Mesenchymal stem cell (in vitro differentiated cells and primary cell): Measurements from ENCODE around the gene ZNF503.

Experiments
- DNase-seq: peaks from one replicate; pipeline ENCODE4 v3.0.0-alpha.2; 2013
- H2AFZ ChIP-seq: one replicate; pipeline ENCODE4 v1.6.1; 2013; ENCODE audit warnings: low read depth, mild to moderate bottlenecking, control low read depth, inconsistent platforms, low read length, moderate library complexity
- H2AK5ac ChIP-seq: 2 replicates; pipeline ENCODE4 v1.6.1; 2013; ENCODE audit warnings: low read length, moderate library complexity, mild to moderate bottlenecking, inconsistent platforms; ENCODE audit not compliant: severe bottlenecking
- H2BK120ac ChIP-seq: one replicate; pipeline ENCODE4 v1.6.1; 2013; ENCODE audit warnings: low read depth, mild to moderate bottlenecking, inconsistent platforms, low read length, moderate library complexity
- H2BK12ac ChIP-seq, 2 experiments: one replicate each; pipeline ENCODE4 v1.6.1; 2013; ENCODE audit warnings: inconsistent platforms in 2 of 2, low read length in 2 of 2, mild to moderate bottlenecking in 2 of 2, moderate library complexity in 2 of 2, control low read depth in 1 of 2
- H2BK15ac ChIP-seq: one replicate; pipeline ENCODE4 v1.6.1; 2013; ENCODE audit warnings: mild to moderate bottlenecking, low read depth, inconsistent platforms; ENCODE audit not compliant: poor library complexity, severe bottlenecking
- H2BK5ac ChIP-seq: 2 replicates; pipeline ENCODE4 v1.6.1; 2013; ENCODE audit warnings: low read depth, mild to moderate bottlenecking, low read length, control low read depth, inconsistent platforms; ENCODE audit not compliant: poor library complexity, severe bottlenecking
- H3K14ac ChIP-seq, 2 experiments: one replicate each; pipeline ENCODE4 v1.6.1; 2013; ENCODE audit warnings: inconsistent platforms in 2 of 2, low read length in 2 of 2, control low read depth in 1 of 2, mild to moderate bottlenecking in 1 of 2, moderate library complexity in 1 of 2
- H3K18ac ChIP-seq, 2 experiments: one replicate each; pipeline ENCODE4 v1.6.1; 2013; ENCODE audit warnings: inconsistent platforms in 2 of 2, low read length in 2 of 2, control low read depth in 1 of 2, low read depth in 1 of 2, mild to moderate bottlenecking in 1 of 2
- H3K23ac ChIP-seq, 2 experiments: one replicate each; pipeline ENCODE4 v1.6.1; 2013; ENCODE audit warnings: inconsistent platforms in 2 of 2, low read length in 2 of 2, mild to moderate bottlenecking in 2 of 2, moderate library complexity in 2 of 2, control low read depth in 1 of 2
- H3K27ac ChIP-seq: 2 replicates; pipeline ENCODE4 v1.5.1; 2013; ENCODE audit warnings: mild to moderate bottlenecking, moderate library complexity, low read length, control low read depth, inconsistent platforms; ENCODE audit not compliant: poor library complexity, severe bottlenecking
- H3K27me3 ChIP-seq, 2 experiments: 2 replicates each; pipeline versions ENCODE4 v1.6.1 to v1.7.0; 2013; ENCODE audit warnings: low read length in 2 of 2, mild to moderate bottlenecking in 2 of 2, moderate library complexity in 2 of 2, control low read depth in 1 of 2, inconsistent platforms in 1 of 2; ENCODE audit not compliant: control insufficient read depth in 1 of 2, insufficient read depth in 1 of 2
- H3K36me3 ChIP-seq, 2 experiments: 2 replicates each; pipeline versions ENCODE4 v1.6.1 to v1.7.0; 2013; ENCODE audit warnings: low read length in 2 of 2, control low read depth in 1 of 2, inconsistent platforms in 1 of 2, low read depth in 1 of 2, mild to moderate bottlenecking in 1 of 2; ENCODE audit not compliant: insufficient read depth in 2 of 2, control insufficient read depth in 1 of 2
- H3K4ac ChIP-seq, 2 experiments: one replicate each; pipeline ENCODE4 v1.6.1; 2013; ENCODE audit warnings: inconsistent platforms in 2 of 2, low read length in 2 of 2, mild to moderate bottlenecking in 2 of 2, moderate library complexity in 2 of 2, control low read depth in 1 of 2, low read depth in 1 of 2
- H3K4me1 ChIP-seq: 2 replicates; pipeline ENCODE4 v1.6.1; 2013; ENCODE audit warnings: low read depth, low read length, control low read depth; ENCODE audit not compliant: control insufficient read depth, insufficient read depth
- H3K4me2 ChIP-seq: 2 replicates; pipeline ENCODE4 v1.6.1; 2013; ENCODE audit warnings: low read length, mild to moderate bottlenecking, inconsistent platforms; ENCODE audit not compliant: poor library complexity, severe bottlenecking
- H3K4me3 ChIP-seq, 2 experiments: 2 replicates each; pipeline versions ENCODE4 v1.5.1 to v1.7.0; 2013; ENCODE audit warnings: low read length in 2 of 2, mild to moderate bottlenecking in 2 of 2, control low read depth in 1 of 2, low read depth in 1 of 2; ENCODE audit not compliant: insufficient read depth in 1 of 2
- H3K79me1 ChIP-seq: replicated peaks from 2 replicates; pipeline ENCODE4 v1.6.1; 2013; ENCODE audit warnings: mild to moderate bottlenecking, control low read depth, low read length, inconsistent platforms; ENCODE audit not compliant: poor library complexity, severe bottlenecking
- H3K9ac ChIP-seq: 2 replicates; pipeline ENCODE4 v1.7.0; 2013; ENCODE audit warnings: mild to moderate bottlenecking, low read length, moderate library complexity
- H3K9me3 ChIP-seq: 2 replicates; pipeline ENCODE4 v1.7.0; 2013; ENCODE audit warnings: mild to moderate bottlenecking, low read length; ENCODE audit not compliant: control insufficient read depth
- H4K8ac ChIP-seq: one replicate; pipeline ENCODE4 v1.6.1; 2013; ENCODE audit warnings: inconsistent platforms, mild to moderate bottlenecking, low read length, moderate library complexity
- H4K91ac ChIP-seq: one replicate; pipeline ENCODE4 v1.6.1; 2013; ENCODE audit warnings: mild to moderate bottlenecking, low read length, inconsistent platforms
- WGBS: methylation state at CpG from one replicate; pipeline ENCODE4 v1.1.7; 2013; ENCODE audit warnings: mixed read lengths; 5-methylcytosine and 5-hydroxymethylcytosine counted together

Gene ZNF503

GRCh38 chr10:75435291-75435690 is 33.7 kb upstream of the ZNF503 start:
- Histone ChIP-seq H3K27ac (no peak overlapping the region), H2BK12ac (no peak overlapping the region), H3K14ac (no peak overlapping the region), H2BK5ac (no peak overlapping the region), H3K18ac (no peak overlapping the region), H3K23ac (no peak overlapping the region), H4K8ac (no peak overlapping the region), H3K4me2 (no peak overlapping the region), H2BK15ac (no peak overlapping the region), H3K9me3 (no peaks in the 10 kb centered on the region), H3K27me3 (peaks cover 0 to 53% of the 10 kb centered on the region in 2 experiments), H3K4ac (no peak overlapping the region), H2AK5ac (no peak overlapping the region), H2AFZ (no peak overlapping the region), H2BK120ac (no peak overlapping the region), H4K91ac (no peak overlapping the region), H3K79me1 (no peaks in the 10 kb centered on the region), H3K4me1 (peaks cover 2% of the 10 kb centered on the region), H3K36me3 (peaks cover 0 to 16% of the 10 kb centered on the region in 2 experiments), H3K4me3 (no peak overlapping the region), H3K9ac (no peak overlapping the region)
- DNase-seq: no peak
- 81% methylated on average over 2 of the region's 2 CpGs for WGBS

- Histone ChIP-seq H4K8ac (no peak overlapping the region), H3K27me3 (peaks cover 0 to 63% of the 10 kb centered on the region in 2 experiments), H2AFZ (no peak overlapping the region), H3K9ac (no peak overlapping the region), H3K36me3 (peaks cover 0 to 12% of the 10 kb centered on the region in 2 experiments), H3K4ac (no peak overlapping the region), H4K91ac (no peak overlapping the region), H2AK5ac (no peak overlapping the region), H3K23ac (no peak overlapping the region), H3K9me3 (no peaks in the 10 kb centered on the region), H3K27ac (no peak overlapping the region), H3K79me1 (no peaks in the 10 kb centered on the region), H3K4me3 (no peak overlapping the region), H3K14ac (no peak overlapping the region), H2BK12ac (no peak overlapping the region), H3K4me2 (no peak overlapping the region), H2BK5ac (no peak overlapping the region), H2BK120ac (no peak overlapping the region), H2BK15ac (no peak overlapping the region), H3K18ac (no peak overlapping the region), H3K4me1 (peaks cover 4% of the 10 kb centered on the region)
- WGBS: 83% methylated on average over 5 of the region's 8 CpGs
- DNase-seq: no peak
These were observed 32.7 kb upstream of the ZNF503 start for GRCh38 chr10:75434291-75434690.

GRCh38 chr10:75433216-75433615 is 31.7 kb upstream of the ZNF503 start:
- H2AFZ ChIP-seq: no peak overlapping the region
- H3K4me3 ChIP-seq: no peak overlapping the region
- no peak overlapping the region for H3K27ac ChIP-seq
- H2BK15ac ChIP-seq: no peak overlapping the region
- H3K27me3 ChIP-seq: peaks cover 0 to 70% of the 10 kb centered on the region in 2 experiments
- H3K18ac ChIP-seq: no peak overlapping the region
- H2BK120ac ChIP-seq: no peak overlapping the region
- H3K4ac ChIP-seq: no peak overlapping the region
- no peak for DNase-seq
- H2AK5ac ChIP-seq: no peak overlapping the region
- no peak overlapping the region for H4K91ac ChIP-seq
- H3K4me1 ChIP-seq: peaks cover 4% of the 10 kb centered on the region
- WGBS: 64% methylated on average over 6 of the region's 8 CpGs
- H3K4me2 ChIP-seq: no peak overlapping the region
- H3K36me3 ChIP-seq: peaks cover 0 to 2% of the 10 kb centered on the region in 2 experiments
- no peak overlapping the region for H2BK5ac ChIP-seq
- no peak overlapping the region for H3K23ac ChIP-seq
- H3K9me3 ChIP-seq: no peaks in the 10 kb centered on the region
- H3K9ac ChIP-seq: no peak overlapping the region
- no peaks in the 10 kb centered on the region for H3K79me1 ChIP-seq
- H2BK12ac ChIP-seq: no peak overlapping the region
- H3K14ac ChIP-seq: no peak overlapping the region
- no peak overlapping the region for H4K8ac ChIP-seq

GRCh38 chr10:75432763-75433162 is 31.2 kb upstream of the ZNF503 start:
- Histone ChIP-seq H3K9me3 (no peaks in the 10 kb centered on the region), H3K79me1 (no peaks in the 10 kb centered on the region), H3K23ac (no peak overlapping the region), H3K27me3 (peaks cover 0 to 69% of the 10 kb centered on the region in 2 experiments), H4K8ac (no peak overlapping the region), H4K91ac (no peak overlapping the region), H3K4me1 (peaks cover 4% of the 10 kb centered on the region), H3K9ac (no peak overlapping the region), H2BK15ac (no peak overlapping the region), H3K18ac (no peak overlapping the region), H3K4ac (no peak overlapping the region), H3K36me3 (no peaks in the 10 kb centered on the region), H2BK120ac (no peak overlapping the region), H3K4me2 (no peak overlapping the region), H2BK5ac (no peak overlapping the region), H3K14ac (no peak overlapping the region), H2BK12ac (no peak overlapping the region), H2AK5ac (no peak overlapping the region), H3K27ac (no peak overlapping the region), H3K4me3 (no peak overlapping the region), H2AFZ (no peak overlapping the region)
- DNase-seq: no peak
- WGBS: 44% methylated on average over 5 of the region's 5 CpGs
